Thoracic aorta (tissue), 2 donors: Measurements from ENCODE around the gene PYGM. TPM values are rescaled to one million over a fixed set of nuclear protein-coding genes. Genes with fewer than 3 reads are reported as not detected.

Experiments used
- ATAC-seq: fragments of 150-250 bp; one replicate; pipeline ENCODE4 v1.8.0; 2017; ENCODE audit warnings: low read depth; ENCODE audit not compliant: insufficient number of reproducible peaks, low FRiP score
- DNase-seq: peaks from one replicate; pipeline ENCODE4 v3.0.0-alpha.2; 2020; ENCODE audit warnings: low spot score
- H3K27ac ChIP-seq, 2 donors: fragments of 200-600 bp; sonication (generic); 1 replicate in 1 of 2; 2 replicates in 1 of 2; pipeline ENCODE4 v1.5.1; 2016; ENCODE audit warnings: mild to moderate bottlenecking in 2 of 2, moderate library complexity in 2 of 2
- H3K27me3 ChIP-seq: fragments of 200-600 bp; sonication (generic); replicated peaks from 2 replicates; pipeline ENCODE4 v1.6.0; 2016; ENCODE audit warnings: mild to moderate bottlenecking; ENCODE audit not compliant: insufficient read depth
- H3K36me3 ChIP-seq: fragments of 200-600 bp; sonication (generic); one replicate; pipeline ENCODE4 v1.5.1; 2016
- H3K4me1 ChIP-seq, 2 donors: fragments of 200-600 bp; sonication (generic); 1 replicate in 1 of 2; 2 replicates in 1 of 2; pipeline versions ENCODE4 v1.5.1 to v1.6.0; 2016; ENCODE audit warnings: low read depth in 2 of 2, mild to moderate bottlenecking in 1 of 2; ENCODE audit not compliant: control insufficient read depth in 1 of 2
- H3K4me3 ChIP-seq: fragments of 200-600 bp; sonication (generic); 2 replicates; pipeline ENCODE4 v1.5.1; 2016; ENCODE audit warnings: mild to moderate bottlenecking
- H3K9me3 ChIP-seq: fragments of 200-600 bp; sonication (generic); 2 replicates; pipeline ENCODE4 v1.5.1; 2016
- CTCF ChIP-seq: fragments of 200-600 bp; sonication (generic); IDR thresholded peaks from one replicate; pipeline ENCODE4 v1.5.1; 2019; ENCODE audit warnings: antibody characterized with exemption
- total RNA-seq, 2 donors: library from RNA; depleted of rRNA; stranded (reverse); fragments of >200 nt; gene quantifications; one replicate each; pipeline versions ENCODE4 v1.1.0 to v1.2.3, GENCODE V29; 2016

Gene PYGM
- total RNA-seq, 2 donors from 2014 or later, result 12.2 to 13.4 TPM

GRCh38 chr11:64803158-64803845 is 43.5 kb upstream of the PYGM start, which contains the start of gene MAP4K2:
TSS of gene MAP4K2 (minus strand) at chr11:64803214. CDS start at chr11:64803149, 65 bp downstream.
- DNase-seq (peak; percentile 78), ATAC-seq (peak; percentile 64)
- Histone ChIP-seq H3K27me3 (no peaks in the 10 kb centered on the region), H3K9me3 (no peaks in the 10 kb centered on the region), H3K4me1 (peaks cover 21 to 27% of the 10 kb centered on the region in 2 donors), H3K4me3 (peak within 1 kb of the TSS; percentile 81), H3K36me3 (peaks cover 15% of the 10 kb centered on the region), H3K27ac (peak within 1 kb of the TSS; percentile 86 to 88)
- peak; percentile 12 for TF ChIP-seq CTCF

GRCh38 chr11:64802370-64803157 is 42.8 kb upstream of the PYGM start:
- Histone ChIP-seq H3K4me1 (peaks cover 21 to 27% of the 10 kb centered on the region in 2 donors), H3K36me3 (peaks cover 15% of the 10 kb centered on the region), H3K27me3 (no peaks in the 10 kb centered on the region), H3K9me3 (no peaks in the 10 kb centered on the region), H3K4me3 (peak overlapping the region; percentile 81), H3K27ac (peak overlapping the region; percentile 68 to 75)
- DNase-seq, result no peak
- TF ChIP-seq CTCF, result no peak
- ATAC-seq, result no peak

- ATAC-seq (no peak), DNase-seq (no peak)
- Histone ChIP-seq H3K4me1 (peaks cover 21 to 27% of the 10 kb centered on the region in 2 donors), H3K9me3 (no peaks in the 10 kb centered on the region), H3K27me3 (no peaks in the 10 kb centered on the region), H3K4me3 (peak overlapping the region; percentile 81), H3K36me3 (peaks cover 9% of the 10 kb centered on the region), H3K27ac (peak overlapping the region; percentile 68 to 75)
- TF ChIP-seq CTCF, result no peak
These were observed 42.0 kb upstream of the PYGM start for GRCh38 chr11:64801561-64802369.

- peaks cover 9% of the 10 kb centered on the region for H3K36me3 ChIP-seq
- DNase-seq, result no peak
- no peaks in the 10 kb centered on the region for H3K9me3 ChIP-seq
- no peak overlapping the region for H3K4me3 ChIP-seq
- ATAC-seq, result no peak
- peak overlapping the region; percentile 68 to 75 for H3K27ac ChIP-seq
- H3K27me3 ChIP-seq, result no peaks in the 10 kb centered on the region
- TF ChIP-seq CTCF, result no peak
- H3K4me1 ChIP-seq, result peaks cover 21 to 27% of the 10 kb centered on the region in 2 donors
These were observed 41.3 kb upstream of the PYGM start for GRCh38 chr11:64801158-64801464.
